ENCODE measurements around the gene SYNGR2.

DNA sequence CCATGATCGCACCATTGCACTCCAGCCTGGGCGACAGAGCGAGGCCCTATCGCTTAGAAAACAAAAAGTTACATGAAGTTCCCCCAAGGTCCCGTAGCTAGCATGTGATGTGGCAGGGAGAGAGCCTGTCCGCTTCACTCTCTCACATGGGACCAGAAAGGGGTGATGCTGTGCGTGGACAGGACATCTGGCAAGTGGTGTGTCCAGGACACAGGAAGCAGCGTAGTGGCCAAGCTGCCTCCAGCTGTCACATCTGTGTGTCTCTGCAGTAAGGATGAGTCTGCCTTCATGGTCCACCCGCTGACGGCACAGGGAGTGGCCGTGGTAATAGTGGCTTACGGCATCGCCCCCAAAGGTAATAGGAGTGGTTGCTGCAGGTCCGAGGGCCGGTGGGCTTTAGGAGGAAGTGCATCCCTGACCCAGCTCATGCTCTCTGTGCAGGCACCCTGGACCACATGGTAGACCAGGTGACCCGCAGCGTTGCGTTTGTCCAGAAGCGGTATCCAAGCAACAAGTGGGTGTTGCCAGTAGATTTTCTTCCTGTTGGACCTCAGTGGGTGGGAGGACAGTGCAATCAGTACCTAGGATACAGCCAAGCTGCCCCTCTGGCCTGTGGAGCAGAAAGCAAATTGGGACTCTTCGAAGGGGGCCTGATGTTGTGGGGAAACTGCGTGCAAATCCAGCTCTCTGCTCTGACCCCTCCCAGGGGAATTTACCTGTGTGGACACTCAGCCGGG is 36.2 kb downstream of the SYNGR2 start:
- TF ChIP-seq ZFP30 (CRISPR knock-in tag; IDR thresholded peaks at IDR 0.05) (no peak), BACH2 (CRISPR knock-in tag; IDR thresholded peaks at IDR 0.05; ENCODE audit: borderline replicate concordance) (no peak), CSDC2 (CRISPR knock-in tag; IDR thresholded peaks at IDR 0.05) (no peak), ISL1 (CRISPR knock-in tag; IDR thresholded peaks at IDR 0.05) (no peak), ZFP3 (CRISPR knock-in tag; IDR thresholded peaks at IDR 0.05) (no peak), ARNTL (CRISPR knock-in tag; IDR thresholded peaks at IDR 0.05; ENCODE audit: borderline replicate concordance, low read depth) (no peak), OSR1 (CRISPR knock-in tag; IDR thresholded peaks at IDR 0.05) (no peak), PPARA (CRISPR knock-in tag; IDR thresholded peaks at IDR 0.05; ENCODE audit: borderline replicate concordance) (no peak), ESRRG (CRISPR knock-in tag; IDR thresholded peaks at IDR 0.05) (no peak)
- TF ChIP-seq, protein P1, sequence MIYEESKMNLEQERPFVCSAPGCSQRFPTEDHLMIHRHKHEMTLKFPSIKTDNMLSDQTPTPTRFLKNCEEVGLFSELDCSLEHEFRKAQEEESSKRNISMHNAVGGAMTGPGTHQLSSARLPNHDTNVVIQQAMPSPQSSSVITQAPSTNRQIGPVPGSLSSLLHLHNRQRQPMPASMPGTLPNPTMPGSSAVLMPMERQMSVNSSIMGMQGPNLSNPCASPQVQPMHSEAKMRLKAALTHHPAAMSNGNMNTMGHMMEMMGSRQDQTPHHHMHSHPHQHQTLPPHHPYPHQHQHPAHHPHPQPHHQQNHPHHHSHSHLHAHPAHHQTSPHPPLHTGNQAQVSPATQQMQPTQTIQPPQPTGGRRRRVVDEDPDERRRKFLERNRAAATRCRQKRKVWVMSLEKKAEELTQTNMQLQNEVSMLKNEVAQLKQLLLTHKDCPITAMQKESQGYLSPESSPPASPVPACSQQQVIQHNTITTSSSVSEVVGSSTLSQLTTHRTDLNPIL (CRISPR knock-in tag; IDR thresholded peaks at IDR 0.05; ENCODE audit: low read depth): no peak
- TF ChIP-seq, protein P2, sequence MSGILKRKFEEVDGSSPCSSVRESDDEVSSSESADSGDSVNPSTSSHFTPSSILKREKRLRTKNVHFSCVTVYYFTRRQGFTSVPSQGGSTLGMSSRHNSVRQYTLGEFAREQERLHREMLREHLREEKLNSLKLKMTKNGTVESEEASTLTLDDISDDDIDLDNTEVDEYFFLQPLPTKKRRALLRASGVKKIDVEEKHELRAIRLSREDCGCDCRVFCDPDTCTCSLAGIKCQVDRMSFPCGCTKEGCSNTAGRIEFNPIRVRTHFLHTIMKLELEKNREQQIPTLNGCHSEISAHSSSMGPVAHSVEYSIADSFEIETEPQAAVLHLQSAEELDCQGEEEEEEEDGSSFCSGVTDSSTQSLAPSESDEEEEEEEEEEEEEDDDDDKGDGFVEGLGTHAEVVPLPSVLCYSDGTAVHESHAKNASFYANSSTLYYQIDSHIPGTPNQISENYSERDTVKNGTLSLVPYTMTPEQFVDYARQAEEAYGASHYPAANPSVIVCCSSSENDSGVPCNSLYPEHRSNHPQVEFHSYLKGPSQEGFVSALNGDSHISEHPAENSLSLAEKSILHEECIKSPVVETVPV (CRISPR knock-in tag; IDR thresholded peaks at IDR 0.05): no peak
